HepG2 (cell line): ENCODE data around the gene EPG5. TPM values are rescaled to one million over a fixed set of nuclear protein-coding genes. Genes with fewer than 3 reads are reported as not detected.

Experiments used
- ATAC-seq: fragments of 200-7000 bp; cut with Tn5 transposase; 3 replicates; pipeline ENCODE4 v1.9.1; 2020; ENCODE audit warnings: mild to moderate bottlenecking, moderate library complexity
- BruUV-seq: library from RNA; stranded (reverse); fragments of 400-500 nt; replicated peaks from 2 replicates; lab custom pipeline; 2021; lab: Mats Ljungman, UMichigan
- CTCF ChIA-PET: fragments of 300-600 bp; formaldehyde crosslinking; extraction: SDS; loops from one replicate; lab custom pipeline; 2021; ENCODE audit warnings: low total read pairs, inconsistent platforms, low intra/inter-chr PET ratio; lab: Yijun Ruan, JAX
- POLR2A ChIA-PET: fragments of 350-600 bp; sonication (Branson Sonifier 250); formaldehyde crosslinking; loops from one replicate; lab custom pipeline; 2020; ENCODE audit warnings: antibody characterized with exemption, inconsistent platforms; lab: Yijun Ruan, JAX
- DNase-seq: peaks from one replicate; pipeline ENCODE4 v3.0.0-alpha.2; 2015; ENCODE audit warnings: low spot score
- FAIRE-seq: peaks from 3 replicates; lab custom pipeline; 2011; peaks lifted over from hg19 to GRCh38; lab: Jason Lieb, UNC
- H2AFZ ChIP-seq: one replicate; pipeline ENCODE4 v1.6.1; 2011; ENCODE audit warnings: low read length, inconsistent platforms
- H3K27ac ChIP-seq: fragments of 300-600 bp; 3 replicates; pipeline ENCODE4 v1.8.0; 2011; ENCODE audit warnings: mixed run types, mild to moderate bottlenecking, mixed read lengths, low read length, inconsistent platforms; ENCODE audit not compliant: insufficient read depth; ENCODE audit errors: extremely low read length
- H3K27me3 ChIP-seq, 2 experiments: fragments of 200-600 bp in 1 of 2; 2 replicates in 1 of 2; 3 replicates in 1 of 2; pipeline versions ENCODE4 v1.6.0 to v1.8.0; 2011; ENCODE audit warnings: low read length in 2 of 2, mild to moderate bottlenecking in 2 of 2, moderate library complexity in 2 of 2, inconsistent platforms in 1 of 2; ENCODE audit not compliant: insufficient read depth in 2 of 2, control insufficient read depth in 1 of 2
- H3K36me3 ChIP-seq, 2 experiments: fragments of 200-600 bp in 1 of 2; replicated peaks in 1 of 2; 2 replicates in 1 of 2; 3 replicates in 1 of 2; pipeline versions ENCODE4 v1.5.1 to v1.8.0; 2011; ENCODE audit warnings: low read length in 2 of 2, inconsistent platforms in 1 of 2; ENCODE audit not compliant: insufficient read depth in 2 of 2, control insufficient read depth in 1 of 2
- H3K4me1 ChIP-seq: 2 replicates; pipeline ENCODE4 v1.5.1; 2012; ENCODE audit warnings: low read length, inconsistent platforms; ENCODE audit not compliant: insufficient read depth
- H3K4me2 ChIP-seq: 2 replicates; pipeline ENCODE4 v1.6.0; 2011; ENCODE audit warnings: low read depth, low read length, inconsistent platforms
- H3K4me3 ChIP-seq, 3 experiments: fragments of 200-600 bp in 1 of 3; sonication (generic), shearing (Covaris generic) in 1 of 3; replicated peaks in 1 of 3; 2 replicates each; pipeline ENCODE4 v1.5.1; 2011 to 2016; ENCODE audit warnings: low read length in 3 of 3, inconsistent platforms in 2 of 3, low read depth in 2 of 3, mild to moderate bottlenecking in 2 of 3, control low read depth in 1 of 3, mixed read lengths in 1 of 3; ENCODE audit not compliant: insufficient read depth in 1 of 3
- H3K79me2 ChIP-seq: one replicate; pipeline ENCODE4 v1.6.1; 2011; ENCODE audit warnings: low read length, inconsistent platforms; ENCODE audit not compliant: insufficient read depth
- H3K9ac ChIP-seq: 2 replicates; pipeline ENCODE4 v1.6.0; 2011; ENCODE audit warnings: mild to moderate bottlenecking, low read depth, low read length, inconsistent platforms; ENCODE audit not compliant: insufficient read depth
- H3K9me3 ChIP-seq: 2 replicates; pipeline ENCODE4 v1.5.1; 2012; ENCODE audit warnings: mild to moderate bottlenecking, low read length
- H4K20me1 ChIP-seq: 2 replicates; pipeline ENCODE4 v1.6.0; 2011; ENCODE audit warnings: inconsistent platforms, mild to moderate bottlenecking, low read length, moderate library complexity; ENCODE audit not compliant: insufficient read depth
- ARNT2 ChIP-seq: sonication (generic); formaldehyde crosslinking; IDR thresholded peaks from 2 replicates; pipeline ENCODE4 v1.8.0; 2022; ENCODE audit warnings: mild to moderate bottlenecking, low read depth, missing genetic modification reagents, moderate library complexity
- CENPX ChIP-seq: sonication (generic); formaldehyde crosslinking; IDR thresholded peaks from 2 replicates; pipeline ENCODE4 v1.9.0; 2021; ENCODE audit warnings: mild to moderate bottlenecking, missing genetic modification reagents, moderate library complexity
- HNRNPH1 ChIP-seq: fragments of 200-400 bp; formaldehyde crosslinking; optimal IDR thresholded peaks from 2 replicates; pipeline ENCODE3; 2017; ENCODE audit warnings: mild to moderate bottlenecking, low read depth, low read length
- NFKB2 ChIP-seq: sonication (generic); formaldehyde crosslinking; IDR thresholded peaks from 2 replicates; pipeline ENCODE4 v1.4.0; 2020; ENCODE audit warnings: missing genetic modification reagents, borderline replicate concordance
- NR2F2 ChIP-seq: IDR thresholded peaks from 2 replicates; pipeline ENCODE4 v1.6.1; 2012; ENCODE audit warnings: low read depth, inconsistent platforms, borderline replicate concordance
- NR3C1 ChIP-seq: sonication (generic); formaldehyde crosslinking; IDR thresholded peaks from 2 replicates; pipeline ENCODE4 v1.4.0; 2020; ENCODE audit warnings: missing genetic modification reagents
- RAD51 ChIP-seq: fragments of 450-650 bp; IDR thresholded peaks from 2 replicates; pipeline ENCODE4 v1.6.1; 2016; ENCODE audit warnings: borderline replicate concordance
- RCOR2 ChIP-seq: IDR thresholded peaks from 2 replicates; pipeline ENCODE4 v1.6.1; 2016; ENCODE audit warnings: missing biosample characterization, missing genetic modification reagents
- REL ChIP-seq: sonication (generic); formaldehyde crosslinking; conservative IDR thresholded peaks from 2 replicates; pipeline ENCODE4 v1.8.0; 2022; ENCODE audit warnings: mild to moderate bottlenecking, missing genetic modification reagents, moderate library complexity
- TAF1 ChIP-seq: sonication (generic); formaldehyde crosslinking; IDR thresholded peaks from 2 replicates; pipeline ENCODE4 v1.4.0; 2020; ENCODE audit warnings: missing genetic modification reagents
- TBX2 ChIP-seq: sonication (generic); formaldehyde crosslinking; IDR thresholded peaks from 2 replicates; pipeline ENCODE4 v1.5.0; 2020; ENCODE audit warnings: missing genetic modification reagents, mild to moderate bottlenecking, borderline replicate concordance
- ZNF136 ChIP-seq: sonication (generic); formaldehyde crosslinking; IDR thresholded peaks from 2 replicates; pipeline ENCODE4 v1.8.1; 2022; ENCODE audit warnings: low read depth, mild to moderate bottlenecking, moderate library complexity, missing genetic modification reagents
- ZNF30 ChIP-seq: sonication (generic); formaldehyde crosslinking; IDR thresholded peaks from 2 replicates; pipeline ENCODE4 v1.5.0; 2020; ENCODE audit warnings: mild to moderate bottlenecking, missing genetic modification reagents
- ZNF350 ChIP-seq: sonication (generic); formaldehyde crosslinking; IDR thresholded peaks from 2 replicates; pipeline ENCODE4 v1.4.0; 2020; ENCODE audit warnings: mild to moderate bottlenecking, low read depth, missing genetic modification reagents, borderline replicate concordance
- ZNF510 ChIP-seq: sonication (generic); formaldehyde crosslinking; IDR thresholded peaks from 2 replicates; pipeline ENCODE4 v1.4.0; 2020; ENCODE audit warnings: low read depth, mild to moderate bottlenecking, missing genetic modification reagents
- ZNF552 ChIP-seq: sonication (generic); formaldehyde crosslinking; IDR thresholded peaks from 2 replicates; pipeline ENCODE4 v1.9.0; 2022; ENCODE audit warnings: missing genetic modification reagents, mild to moderate bottlenecking, borderline replicate concordance
- ZNF724P ChIP-seq: sonication (generic); formaldehyde crosslinking; IDR thresholded peaks from 2 replicates; pipeline ENCODE4 v1.8.0; 2022; ENCODE audit warnings: missing genetic modification reagents, borderline replicate concordance
- ZNF816 ChIP-seq: sonication (generic); formaldehyde crosslinking; IDR thresholded peaks from 2 replicates; pipeline ENCODE4 v1.8.0; 2022; ENCODE audit warnings: missing genetic modification reagents, mild to moderate bottlenecking, borderline replicate concordance
- WGBS: methylation state at CpG from one replicate; pipeline ENCODE4 v1.1.6; 2017; ENCODE audit warnings: low lambda C conversion rate; 5-methylcytosine and 5-hydroxymethylcytosine counted together
- in situ Hi-C: cut with HindIII; loops from 2 replicates; pipeline ENCODE4 v1.10.0; 2017; ENCODE audit warnings: low pct_unique_long_range_greater_than_20kb; ENCODE audit not compliant: extremely low pct_ligation_motif_present
- intact Hi-C: fragments of 100-400 bp; cut with micrococcal nuclease; formaldehyde crosslinking; loops from one replicate; pipeline ENCODE4 v1.10.0; 2022; ENCODE audit not compliant: unreplicated experiment
- polyA plus RNA-seq, 8 experiments: library from polyadenylated mRNA; depleted of rRNA in 3 of 8; stranded (reverse) in 7 of 8; unstranded in 1 of 8; fragments of >200 nt; fragmentation: Illumina TruSeq in 4 of 8; extraction: Trizol in 4 of 8; gene quantifications; 2 replicates each; pipeline versions ENCODE4 v1.2.1 to v1.2.3, GENCODE V29; 2011 to 2016; ENCODE audit warnings: low read depth in 4 of 8, missing spikeins in 1 of 8, mixed read lengths in 1 of 8; ENCODE audit not compliant: insufficient read depth in 1 of 8
- total RNA-seq, 5 experiments: library from RNA; depleted of rRNA; stranded (reverse); fragments of >200 nt; fragmentation: Illumina TruSeq; extraction: Trizol; gene quantifications; 2 replicates each; pipeline ENCODE4 v1.2.3, GENCODE V29; 2016; ENCODE audit warnings: low read depth in 1 of 5
- TF ChIP-seq, protein P1 (sequence below): sonication (generic); formaldehyde crosslinking; IDR thresholded peaks from 2 replicates; pipeline ENCODE4 v1.4.0; 2020; ENCODE audit warnings: missing genetic modification reagents, borderline replicate concordance

The EPG5 gene
- total and polyA plus RNA-seq, 2 of the 13 experiments (the other 11 are each of a cell fraction or from before 2014, with no cell fraction given) = 6.7 to 9.3 TPM

GRCh38 chr18:45945669-45946068, 21.5 kb downstream of the EPG5 start:
- TF ChIP-seq ZNF30 (CRISPR knock-in tag) (no peak), NFKB2 (CRISPR knock-in tag) (no peak), NR3C1 (CRISPR knock-in tag) (no peak), ZNF552 (CRISPR knock-in tag) (no peak), CENPX (CRISPR knock-in tag) (no peak), NR2F2 (no peak), RCOR2 (CRISPR knock-in tag) (no peak), ZNF350 (CRISPR knock-in tag) (no peak), REL (CRISPR knock-in tag) (no peak), ZNF136 (no peak), HNRNPH1 (no peak), RAD51 (no peak), TAF1 (no peak), ZNF724P (CRISPR knock-in tag) (no peak), ZNF510 (CRISPR knock-in tag) (no peak), ARNT2 (CRISPR knock-in tag) (no peak), TBX2 (CRISPR knock-in tag) (no peak), ZNF816 (CRISPR knock-in tag) (no peak)
- TF ChIP-seq, protein P1, sequence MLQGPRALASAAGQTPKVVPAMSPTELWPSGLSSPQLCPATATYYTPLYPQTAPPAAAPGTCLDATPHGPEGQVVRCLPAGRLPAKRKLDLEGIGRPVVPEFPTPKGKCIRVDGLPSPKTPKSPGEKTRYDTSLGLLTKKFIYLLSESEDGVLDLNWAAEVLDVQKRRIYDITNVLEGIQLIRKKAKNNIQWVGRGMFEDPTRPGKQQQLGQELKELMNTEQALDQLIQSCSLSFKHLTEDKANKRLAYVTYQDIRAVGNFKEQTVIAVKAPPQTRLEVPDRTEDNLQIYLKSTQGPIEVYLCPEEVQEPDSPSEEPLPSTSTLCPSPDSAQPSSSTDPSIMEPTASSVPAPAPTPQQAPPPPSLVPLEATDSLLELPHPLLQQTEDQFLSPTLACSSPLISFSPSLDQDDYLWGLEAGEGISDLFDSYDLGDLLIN (CRISPR knock-in tag) = no peak
- no peaks in the 10 kb centered on the region for H3K79me2 ChIP-seq
- DNase-seq = no peak
- no peak overlapping the region for H3K9ac ChIP-seq
- no peaks in the 10 kb centered on the region for H3K27me3 ChIP-seq
- ChIA-PET CTCF (no interaction called here), POLR2A (no interaction called here)
- H3K9me3 ChIP-seq = no peaks in the 10 kb centered on the region
- no peak overlapping the region for H3K4me3 ChIP-seq
- WGBS = 94% methylated on average over 5 of the region's 5 CpGs
- no peak overlapping the region for H2AFZ ChIP-seq
- ATAC-seq = no peak
- no peaks in the 10 kb centered on the region for H3K4me1 ChIP-seq
- in situ Hi-C loops (no loop called here), intact Hi-C loops (no loop called here)
- BruUV-seq = no TSS peak
- H4K20me1 ChIP-seq = no peaks in the 10 kb centered on the region
- FAIRE-seq = no peak
- H3K36me3 ChIP-seq = peaks cover 20 to 73% of the 10 kb centered on the region in 2 experiments
- H3K4me2 ChIP-seq = no peak overlapping the region
- no peak overlapping the region for H3K27ac ChIP-seq
